Activated CD4-positive, CD25-positive, alpha-beta regulatory T cell treated with anti-CD3 and anti-CD28 coated beads, Interleukin-2, amount 50 U/mL, for 16 hours (primary cell): Measurements from ENCODE around the gene SUPT16H.
"Not testable (repeated sequence)": the region's sequence is repeated elsewhere in the genome, so short reads cannot be mapped to it uniquely, and the experiment has no call there.

Experiments
- DNase-seq: peaks from one replicate; pipeline ENCODE4 v3.0.0-alpha.2; 2020; ENCODE audit warnings: low read depth, low spot score

The SUPT16H gene

DNA sequence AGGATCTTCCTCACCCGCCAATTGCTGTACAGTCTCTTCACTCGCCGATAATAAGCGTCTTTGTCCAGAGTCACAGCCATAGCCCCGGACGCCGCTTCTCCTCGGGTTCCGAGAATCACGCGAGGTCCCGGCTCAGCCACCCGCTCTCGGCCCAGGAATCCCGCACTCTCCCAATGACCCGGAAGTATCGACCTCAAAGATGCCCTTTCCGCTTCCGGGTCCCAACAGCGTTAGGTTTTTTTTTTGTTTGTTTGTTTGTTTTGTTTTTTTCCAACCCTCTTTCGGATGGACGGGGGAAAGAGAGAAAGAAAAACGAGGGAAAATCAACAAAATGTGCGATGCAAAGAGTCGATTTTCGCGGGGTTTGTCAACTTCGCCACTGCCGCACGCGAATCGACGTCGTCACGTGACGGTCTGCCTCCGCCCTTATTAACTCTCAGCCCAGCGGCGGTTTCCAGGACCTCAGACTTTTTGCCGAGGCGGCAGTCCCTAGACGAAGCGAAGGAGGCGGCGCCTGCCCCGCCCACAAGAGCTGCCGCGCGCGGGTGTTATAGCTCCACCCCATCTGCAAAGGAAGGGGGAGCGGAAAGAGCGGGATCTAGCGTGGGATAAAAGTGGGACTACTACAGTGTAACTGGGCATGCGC is at the start of gene SUPT16H:
SUPT16H (minus strand) TSS at position 172 of the 646 bp plus-strand sequence; CDS start at position 80, 92 bp downstream.
- peak; percentile 92 for DNase-seq

DNA sequence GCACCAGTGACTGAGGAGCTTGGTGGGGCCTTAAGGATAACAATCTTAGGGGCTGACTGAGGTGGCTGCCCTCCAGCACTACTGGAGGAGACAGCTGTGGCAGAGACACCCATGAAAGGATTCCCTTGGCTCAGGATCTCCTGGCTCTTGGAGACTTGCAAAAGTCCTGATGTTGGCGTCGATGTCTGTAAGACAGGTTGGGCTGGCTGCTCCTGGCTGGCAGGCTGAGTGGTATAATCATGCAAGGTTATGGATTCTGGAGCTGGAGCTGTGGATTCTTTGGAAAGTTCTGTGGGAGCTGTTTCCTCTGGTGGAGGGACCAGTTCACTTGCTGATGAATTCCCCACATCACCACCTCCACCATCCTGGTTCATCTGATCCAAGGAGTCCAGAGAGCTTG is 47.3 kb upstream of the SUPT16H start:
- DNase-seq = no peak

DNA sequence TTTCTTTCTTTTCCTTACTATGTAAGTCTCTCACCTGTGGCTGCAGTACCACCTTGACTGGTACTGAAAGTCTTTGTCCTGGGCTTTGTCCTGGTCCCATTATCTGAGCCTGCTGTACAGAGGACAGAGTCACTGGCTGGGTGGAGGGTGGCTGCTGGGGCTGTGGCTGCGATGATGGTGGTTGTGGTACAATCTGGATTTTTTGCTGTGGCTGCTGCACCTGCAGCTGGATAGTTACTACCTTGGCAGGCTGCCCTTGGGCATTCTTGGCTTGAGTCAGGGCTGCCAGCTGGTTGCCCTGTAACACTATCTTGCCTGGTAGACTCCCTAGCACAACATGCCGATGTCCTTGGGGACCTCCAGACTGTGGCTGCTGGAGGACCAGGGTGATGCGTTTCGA is 45.1 kb upstream of the SUPT16H start:
- DNase-seq = no peak

DNA sequence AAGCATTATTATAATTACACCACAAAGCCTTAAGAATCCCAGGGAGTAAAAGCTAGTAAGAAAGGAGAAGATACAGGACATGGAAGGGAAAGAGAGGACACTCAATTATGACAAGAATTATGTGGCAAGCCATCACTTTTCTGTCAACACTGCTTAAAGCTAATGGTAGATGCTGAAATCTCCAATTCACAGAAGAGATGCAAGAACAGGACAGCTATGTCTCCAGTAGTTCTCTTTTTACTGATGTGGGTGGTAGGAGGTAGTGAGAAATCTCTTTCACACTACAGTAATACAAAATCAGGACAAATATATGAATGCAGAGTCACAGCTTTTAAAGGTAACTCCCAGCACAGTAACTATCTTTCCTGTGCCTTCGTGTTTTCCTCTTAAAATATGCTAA is 42.9 kb upstream of the SUPT16H start:
- DNase-seq = no peak

DNA sequence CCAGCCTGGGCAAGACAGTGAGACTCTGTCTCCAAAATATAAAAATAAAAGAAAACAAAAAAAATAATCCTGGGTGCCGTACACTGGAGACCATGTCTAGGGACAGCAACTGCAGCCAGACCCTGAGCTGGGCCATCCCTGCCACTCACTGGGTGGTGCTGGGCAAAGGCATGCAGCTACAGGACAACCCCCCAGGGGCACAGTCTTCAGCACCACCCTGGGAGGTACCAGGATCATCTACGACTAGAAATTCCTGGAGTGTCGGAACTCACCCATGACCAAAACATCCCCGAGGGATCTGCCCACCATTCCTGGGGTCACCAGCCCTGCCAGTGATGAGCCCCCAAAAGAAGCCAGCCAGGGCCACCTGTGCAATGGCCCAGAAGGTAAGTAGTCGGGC is 35.7 kb upstream of the SUPT16H start:
- no peak for DNase-seq

DNA sequence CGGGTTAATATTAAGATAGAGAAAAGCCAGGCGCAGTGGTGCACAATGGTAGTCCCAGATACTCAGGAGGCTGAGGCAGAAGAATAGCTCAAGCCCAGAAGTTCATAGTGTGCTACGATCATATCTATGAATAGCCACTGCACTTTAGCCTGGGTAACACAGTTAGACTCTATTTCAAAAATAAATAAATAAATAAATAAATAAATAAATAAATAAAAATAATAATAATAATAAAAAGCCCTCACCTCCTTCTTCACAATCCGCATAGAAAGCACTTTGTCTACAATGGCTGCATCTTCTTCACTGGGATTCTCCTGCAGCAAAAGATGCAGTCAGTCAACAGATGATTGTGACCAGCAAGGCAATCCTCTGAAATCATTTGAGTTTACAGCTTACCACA is 31.5 kb upstream of the SUPT16H start:
- no peak for DNase-seq

DNA sequence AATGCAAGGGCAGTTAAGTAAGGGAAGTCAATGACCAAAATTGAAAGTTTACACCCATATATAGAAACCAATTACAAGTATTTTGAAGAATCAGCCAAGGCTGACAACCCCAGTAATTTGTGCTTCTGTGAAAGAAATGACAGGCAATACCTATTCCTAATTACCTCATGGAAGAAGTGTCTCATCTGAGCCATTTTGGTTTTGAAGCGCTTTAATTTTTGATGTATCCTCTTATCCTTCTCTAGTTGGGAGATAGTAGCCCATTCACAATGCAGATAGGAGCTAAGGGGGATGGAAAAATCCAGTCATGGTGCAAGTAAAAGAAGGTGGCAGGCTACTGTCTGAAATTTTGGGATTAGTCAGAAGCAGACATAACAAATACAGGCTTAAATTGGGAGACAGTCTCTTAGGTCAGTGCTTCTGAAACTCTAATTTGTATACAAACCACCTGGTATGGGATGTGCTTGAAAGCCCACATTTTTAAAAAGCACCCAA is 30.4 kb upstream of the SUPT16H start:
- DNase-seq = no peak

DNA sequence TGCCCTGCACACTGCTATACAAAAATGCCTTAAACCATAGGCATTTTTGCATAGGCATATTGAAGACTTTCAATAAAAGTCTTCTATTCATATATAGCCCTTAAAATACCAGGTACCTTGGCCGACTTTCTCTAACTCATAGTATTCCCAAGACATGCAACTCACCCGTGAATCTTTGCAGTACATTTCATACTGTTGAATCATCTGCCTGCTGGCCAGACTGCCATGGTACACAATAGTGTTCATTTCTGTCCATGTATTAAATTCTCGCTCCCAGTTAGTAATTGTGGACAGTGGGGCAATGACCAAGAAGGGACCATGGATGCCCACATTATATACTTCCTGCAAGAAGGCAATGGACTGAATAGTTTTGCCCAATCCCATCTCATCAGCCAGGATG is 24.3 kb upstream of the SUPT16H start:
- no peak for DNase-seq

DNA sequence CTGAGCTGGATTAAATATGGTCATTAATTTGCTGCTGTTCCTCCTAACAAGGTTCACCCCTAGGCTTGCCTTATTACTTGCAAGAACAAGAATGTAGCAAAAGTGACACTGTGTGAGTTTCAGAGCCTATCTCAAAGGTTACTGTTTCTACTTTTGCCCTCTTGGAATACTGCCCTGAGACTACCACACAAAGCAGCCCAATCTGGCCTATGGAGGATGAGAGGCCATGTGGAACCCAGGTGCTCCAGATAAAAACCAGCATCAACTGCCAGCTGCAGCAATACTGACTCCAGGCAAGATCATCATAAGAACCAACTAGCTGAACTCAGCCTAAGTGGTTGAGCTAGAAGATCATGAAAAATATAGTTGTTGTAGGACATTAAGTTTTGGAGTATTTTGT is 22.4 kb upstream of the SUPT16H start:
- DNase-seq = no peak

DNA sequence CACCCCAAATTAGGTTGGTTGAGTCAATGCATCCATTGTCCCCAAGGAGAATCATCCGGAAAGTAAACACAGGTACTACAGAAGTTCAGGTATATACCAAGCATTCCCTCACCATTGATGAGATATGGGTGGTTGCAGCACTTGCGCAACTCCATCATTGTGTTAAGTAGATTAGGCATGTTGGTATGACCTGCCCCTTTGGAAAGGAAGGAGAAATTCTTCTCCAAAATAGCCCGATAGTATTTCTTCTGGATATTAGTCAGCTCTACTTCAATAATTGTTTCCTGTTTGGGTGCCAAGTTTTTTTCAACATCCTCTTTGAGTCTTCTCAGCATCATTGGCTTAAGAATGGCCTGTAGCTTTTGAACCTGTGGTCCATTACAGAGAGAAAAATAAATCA is 21.3 kb upstream of the SUPT16H start:
- no peak for DNase-seq

DNA sequence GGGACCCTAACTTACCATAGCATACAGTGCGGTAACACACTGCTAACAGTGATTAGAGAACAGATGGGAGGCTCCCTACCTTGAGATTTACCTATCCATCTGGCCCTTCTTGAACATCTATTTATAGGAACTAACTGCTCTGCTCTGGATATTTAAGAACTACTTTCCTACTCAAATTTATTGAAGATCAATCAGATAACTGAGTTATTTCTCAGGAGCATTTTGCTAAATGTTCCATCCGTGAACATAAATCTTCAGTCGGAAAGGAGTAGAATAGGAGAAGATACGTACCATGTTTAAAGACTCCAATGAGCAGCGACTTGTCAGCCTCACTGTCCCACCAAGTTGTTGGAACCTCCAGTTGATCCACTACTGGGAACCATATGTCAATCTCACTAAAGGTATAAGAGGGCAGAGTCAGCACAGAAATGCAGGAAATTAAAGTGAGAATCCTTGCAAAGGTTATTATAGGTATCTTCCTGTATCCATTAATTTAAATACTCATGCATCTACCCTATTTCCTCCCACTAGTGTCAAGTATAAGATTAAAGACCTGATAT is 15.6 kb upstream of the SUPT16H start:
- DNase-seq = no peak

DNA sequence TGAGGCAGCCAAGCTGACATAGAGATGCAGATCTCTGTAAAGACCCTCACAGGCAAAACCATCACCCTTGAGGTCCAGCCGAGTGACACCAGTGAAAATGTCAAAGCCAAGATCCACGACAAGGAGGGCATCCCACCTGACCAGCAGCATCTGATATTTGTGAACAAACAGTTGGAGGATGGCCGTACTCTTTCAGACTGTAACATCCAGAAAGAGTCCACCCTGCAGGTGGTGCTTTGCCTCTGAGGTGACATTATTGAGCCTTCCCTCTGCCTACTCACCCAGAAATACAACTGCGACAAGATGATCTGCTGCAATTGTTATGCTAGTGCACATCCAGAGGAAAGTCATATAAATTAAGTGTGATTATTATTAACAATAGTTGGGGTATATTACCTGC is 15.1 kb upstream of the SUPT16H start:
- no peak for DNase-seq

DNA sequence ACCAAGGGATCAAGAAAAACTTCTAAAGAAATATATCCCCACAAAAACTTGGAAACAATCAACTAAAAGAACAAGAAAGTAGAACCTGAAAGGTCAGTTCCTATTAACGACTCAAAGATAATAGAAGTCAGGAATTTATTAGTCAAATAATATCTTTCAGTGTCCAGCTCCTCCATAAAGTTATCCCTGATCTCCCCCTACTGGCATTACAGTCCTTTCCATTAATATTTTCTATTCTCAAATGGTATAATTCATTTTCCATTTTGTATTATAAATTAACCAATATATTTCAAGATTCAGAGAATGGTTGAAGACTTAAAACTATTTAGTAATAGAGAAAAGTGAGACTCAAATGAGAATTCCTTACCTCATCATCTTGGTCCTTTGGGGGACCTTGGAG is 11.6 kb upstream of the SUPT16H start:
- no peak for DNase-seq

DNA sequence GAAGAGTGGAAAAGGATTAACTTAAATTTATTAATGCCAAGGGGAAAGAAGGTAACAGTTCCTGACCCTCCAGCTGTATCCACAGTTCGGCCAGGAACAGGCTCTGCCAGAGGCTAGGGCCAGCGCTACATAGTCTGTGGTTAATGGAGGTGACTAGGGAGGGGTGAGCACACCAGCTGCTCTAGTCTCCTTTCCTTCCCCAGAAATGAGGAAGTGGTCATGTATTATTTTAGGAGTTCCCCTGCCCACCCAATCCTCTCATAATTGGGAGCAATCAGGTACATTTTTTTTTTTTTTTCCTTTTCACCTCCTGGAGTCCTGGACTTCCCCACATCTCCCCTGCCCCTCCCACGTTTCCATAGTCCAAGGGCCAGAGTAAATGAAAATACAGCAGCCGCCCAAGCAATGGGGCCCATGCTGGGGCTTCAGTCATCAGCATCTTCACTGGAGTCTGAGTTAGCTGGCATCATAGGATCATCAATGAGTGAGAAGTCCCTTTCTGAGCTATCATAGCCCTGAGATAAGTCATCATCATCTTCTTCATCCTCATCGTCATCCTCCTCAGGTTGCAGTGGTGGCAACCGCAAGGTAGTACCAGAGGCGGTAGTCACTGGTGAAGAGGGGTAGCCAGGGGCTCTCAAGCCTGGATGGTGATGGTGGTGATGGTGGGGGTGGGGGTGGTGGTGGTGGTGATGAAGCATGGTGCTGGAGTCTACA is 1.5 kb upstream of the SUPT16H start:
- no peak for DNase-seq

DNA sequence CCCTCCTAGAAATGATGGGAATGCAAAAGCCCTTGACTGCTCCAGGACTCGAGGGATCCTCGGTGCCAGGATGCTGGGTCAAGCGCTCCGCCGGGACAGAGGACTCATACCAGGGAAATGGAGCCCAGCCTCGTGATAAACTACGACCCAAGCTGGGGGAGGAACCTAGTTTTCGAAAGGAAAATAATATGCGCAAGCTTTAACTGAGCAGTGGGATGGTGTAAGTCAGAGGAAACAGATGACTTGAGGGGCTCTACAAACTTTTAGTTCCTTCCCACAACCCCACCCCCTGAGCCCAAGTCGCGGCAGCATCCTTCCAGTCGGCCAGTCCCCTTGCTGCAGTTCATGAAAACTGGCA is 654 bp upstream of the SUPT16H start:
- DNase-seq = no peak

DNA sequence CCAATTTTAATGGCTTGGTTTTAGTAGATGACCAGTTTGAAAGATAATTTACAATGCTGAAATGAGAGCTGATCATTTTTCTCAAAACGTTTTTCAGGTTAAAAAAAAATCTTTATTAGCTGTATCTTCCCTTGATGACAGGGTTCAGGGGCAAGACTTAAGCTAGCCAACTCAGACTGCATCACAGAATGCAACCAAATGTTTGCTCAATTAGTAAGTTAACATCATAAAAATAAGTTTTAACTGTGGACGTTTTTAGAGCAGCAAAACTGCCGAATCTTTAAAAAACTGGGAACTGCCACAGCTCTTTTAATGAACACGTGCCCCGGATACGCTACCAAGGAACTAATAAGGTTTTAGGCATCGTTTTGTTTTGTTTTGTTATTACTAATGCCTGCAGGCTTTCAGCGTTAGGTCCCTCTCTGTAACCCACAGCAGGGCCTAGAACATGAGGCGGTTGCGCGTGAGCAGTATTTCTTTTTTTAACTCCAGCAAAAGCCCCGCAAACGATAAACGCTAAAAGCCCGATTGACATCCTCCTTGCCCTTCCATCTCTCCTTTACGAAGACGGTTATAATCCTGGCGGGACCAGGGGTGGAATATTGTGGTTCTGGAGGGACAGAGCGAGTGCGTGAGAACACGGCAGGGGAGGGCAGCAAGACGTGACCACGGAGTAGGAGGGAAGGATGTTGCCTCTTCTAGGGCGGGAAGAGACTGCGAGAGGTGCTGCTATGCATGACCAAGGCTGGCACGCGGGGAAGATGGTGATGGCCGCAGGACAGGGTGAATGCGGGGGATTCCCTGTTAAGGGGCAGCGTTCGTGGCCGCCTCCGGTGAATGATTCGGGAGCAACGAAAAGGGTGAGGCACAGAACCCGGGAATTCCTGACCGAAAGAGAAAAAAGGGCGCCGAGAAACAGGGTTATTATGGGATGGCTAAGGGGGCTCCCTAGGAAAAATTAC is 652 bp downstream of the SUPT16H start:
- DNase-seq = peak; percentile 6

DNA sequence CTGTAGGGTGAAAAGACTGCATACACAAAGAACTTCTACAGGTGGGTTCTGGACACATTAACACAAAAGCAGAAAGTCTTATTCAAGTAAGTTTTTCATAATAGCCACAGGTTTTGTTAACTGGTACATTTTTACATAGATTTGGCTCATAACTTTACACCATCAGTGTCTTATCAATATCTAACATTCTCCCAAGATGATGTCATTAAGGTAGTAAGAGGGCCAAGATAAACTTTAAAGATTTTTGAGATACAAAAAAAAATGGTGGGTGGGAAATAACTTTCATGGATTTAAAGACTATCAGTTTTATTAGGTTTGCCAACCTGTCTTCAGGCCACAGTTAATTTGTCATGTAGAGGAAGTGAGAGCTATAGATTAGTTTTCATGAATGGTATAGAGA is 1.7 kb downstream of the SUPT16H start:
- no peak for DNase-seq

DNA sequence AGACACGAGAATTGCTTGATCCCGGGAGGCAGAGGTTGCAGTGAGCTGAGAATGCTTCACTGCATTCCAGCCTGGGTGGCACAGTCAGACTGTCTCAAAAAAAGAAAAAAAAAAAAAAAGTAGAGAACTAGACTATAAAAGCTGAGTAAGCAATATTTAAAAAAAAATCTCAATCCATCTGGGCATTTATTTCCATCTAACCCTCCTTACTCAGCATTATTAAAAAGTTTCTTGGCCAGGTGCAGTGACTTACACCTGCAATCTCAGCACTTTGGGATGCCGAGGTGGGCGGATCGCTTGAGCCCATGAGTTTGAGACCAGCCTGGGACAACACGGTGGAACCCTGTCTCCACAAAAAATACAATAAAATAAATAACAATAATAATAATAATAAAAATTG is 4.5 kb downstream of the SUPT16H start:
- DNase-seq = no peak

DNA sequence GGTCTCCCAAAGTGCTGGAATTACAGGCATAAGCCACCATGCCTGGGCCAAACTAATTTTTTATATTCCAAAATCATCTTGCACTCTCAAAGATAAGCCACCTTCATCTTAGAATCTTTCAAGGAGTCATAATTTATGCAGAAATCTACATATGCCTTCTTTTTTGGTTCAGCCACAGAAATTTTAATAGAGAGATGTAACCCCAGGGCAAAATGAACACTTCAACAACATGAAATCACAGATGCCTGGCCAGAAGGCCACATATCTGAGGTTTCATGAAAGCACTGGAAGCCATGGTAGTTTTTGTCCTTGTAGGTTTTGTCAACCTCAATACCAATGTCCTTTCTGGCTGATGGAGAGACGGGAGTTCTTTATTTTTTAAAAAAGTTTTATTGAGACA is 9.8 kb downstream of the SUPT16H start:
- no peak for DNase-seq

DNA sequence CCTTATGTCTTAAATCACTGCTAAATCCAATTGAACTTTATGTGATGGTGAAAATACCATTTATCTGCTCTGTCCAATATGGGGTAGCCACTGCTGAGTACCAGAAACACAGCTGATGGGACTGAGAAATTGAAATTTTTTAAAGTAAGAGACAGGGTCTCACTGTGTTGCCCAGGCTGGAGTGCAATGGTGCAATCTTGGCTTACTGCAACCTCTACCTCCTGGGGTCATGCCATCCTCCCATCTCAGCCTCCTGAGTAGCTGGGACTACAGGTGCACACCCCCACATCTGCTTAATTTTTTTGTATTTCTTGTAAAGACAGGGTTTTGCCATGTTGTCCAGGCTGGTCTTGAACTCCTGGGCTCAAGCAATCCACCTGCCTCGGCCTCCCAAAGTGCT is 11.0 kb downstream of the SUPT16H start:
- not testable (repeated sequence) for DNase-seq

DNA sequence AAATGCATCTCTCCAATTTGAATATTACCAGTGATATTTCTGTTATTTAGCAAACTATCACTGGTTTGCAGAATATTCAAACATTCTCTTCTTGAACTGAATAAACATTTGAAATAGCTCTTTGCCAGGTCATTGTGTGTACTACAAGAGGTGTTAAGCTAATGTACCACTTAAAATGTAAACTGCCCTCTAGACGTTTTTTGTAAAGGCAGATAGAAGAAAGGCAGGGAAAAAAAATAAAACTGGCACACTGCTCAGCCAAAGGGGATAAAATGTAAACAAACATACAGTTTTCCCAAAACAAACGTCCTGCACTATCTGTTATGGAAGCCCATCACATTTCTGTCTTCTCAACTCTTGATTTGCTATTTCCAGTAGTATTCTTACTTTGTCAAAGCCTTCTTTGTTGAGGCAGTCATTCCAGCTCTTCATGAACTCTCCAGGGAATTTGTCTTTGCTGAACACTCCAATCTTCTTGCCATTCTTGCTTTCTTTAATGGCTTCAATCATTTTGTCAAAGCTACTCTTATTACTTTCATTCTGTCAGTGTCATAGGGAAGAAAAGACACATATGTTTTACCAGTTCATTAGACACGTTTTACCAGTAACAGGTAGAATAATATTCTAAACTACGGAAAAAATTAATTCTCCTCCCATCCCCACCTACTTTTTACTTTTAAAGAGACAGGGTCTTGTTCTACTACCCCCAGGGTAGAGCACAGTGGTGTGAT is 13.7 kb downstream of the SUPT16H start:
- DNase-seq = no peak
